Astrocyte (in vitro differentiated cells and primary cell): ENCODE data around the gene PYHIN1.

Experiments
- EZH2 ChIP-seq: IDR thresholded peaks from 2 replicates; pipeline ENCODE4 v1.6.1; 2012; ENCODE audit warnings: mild to moderate bottlenecking, low read length, inconsistent platforms; ENCODE audit not compliant: insufficient read depth
- TF ChIP-seq, protein P1 (sequence below): IDR thresholded peaks from 2 replicates; pipeline ENCODE4 v1.5.1; 2011; ENCODE audit warnings: low read depth, mild to moderate bottlenecking, inconsistent platforms, low read length, moderate library complexity; ENCODE audit not compliant: insufficient read depth

DNA sequence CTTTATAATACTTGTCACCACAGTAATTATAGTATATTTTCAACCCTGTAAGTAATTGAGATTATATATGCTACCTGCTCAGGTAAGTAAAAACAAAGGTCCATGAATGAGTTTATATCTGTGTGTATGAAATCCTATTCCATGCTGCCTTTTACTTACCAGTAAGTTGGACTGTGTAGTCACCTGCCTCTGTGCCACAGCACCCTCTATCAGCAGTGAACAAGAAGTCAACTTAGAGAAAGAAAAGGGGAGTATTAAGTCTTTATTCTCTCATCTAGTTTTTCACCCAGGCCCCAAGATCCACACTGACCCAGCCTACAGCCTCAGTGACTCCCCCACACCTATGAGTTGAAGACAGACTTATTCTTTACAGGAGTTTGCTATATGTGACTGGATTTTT lies 41.5 kb downstream of the PYHIN1 start:
- TF ChIP-seq, protein P1, sequence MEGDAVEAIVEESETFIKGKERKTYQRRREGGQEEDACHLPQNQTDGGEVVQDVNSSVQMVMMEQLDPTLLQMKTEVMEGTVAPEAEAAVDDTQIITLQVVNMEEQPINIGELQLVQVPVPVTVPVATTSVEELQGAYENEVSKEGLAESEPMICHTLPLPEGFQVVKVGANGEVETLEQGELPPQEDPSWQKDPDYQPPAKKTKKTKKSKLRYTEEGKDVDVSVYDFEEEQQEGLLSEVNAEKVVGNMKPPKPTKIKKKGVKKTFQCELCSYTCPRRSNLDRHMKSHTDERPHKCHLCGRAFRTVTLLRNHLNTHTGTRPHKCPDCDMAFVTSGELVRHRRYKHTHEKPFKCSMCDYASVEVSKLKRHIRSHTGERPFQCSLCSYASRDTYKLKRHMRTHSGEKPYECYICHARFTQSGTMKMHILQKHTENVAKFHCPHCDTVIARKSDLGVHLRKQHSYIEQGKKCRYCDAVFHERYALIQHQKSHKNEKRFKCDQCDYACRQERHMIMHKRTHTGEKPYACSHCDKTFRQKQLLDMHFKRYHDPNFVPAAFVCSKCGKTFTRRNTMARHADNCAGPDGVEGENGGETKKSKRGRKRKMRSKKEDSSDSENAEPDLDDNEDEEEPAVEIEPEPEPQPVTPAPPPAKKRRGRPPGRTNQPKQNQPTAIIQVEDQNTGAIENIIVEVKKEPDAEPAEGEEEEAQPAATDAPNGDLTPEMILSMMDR = no peak
- no peak for TF ChIP-seq EZH2
